AG04449 (cell line): ENCODE measurements around the gene SRL.

Experiments
- CTCF ChIA-PET: fragments of 350-600 bp; formaldehyde crosslinking; extraction: SDS; loops from one replicate; lab custom pipeline; 2021; ENCODE audit warnings: antibody characterized with exemption; lab: Yijun Ruan, JAX
- POLR2A ChIA-PET: fragments of 400-600, 350-600 bp; formaldehyde crosslinking; extraction: SDS; loops from one replicate; lab custom pipeline; 2020; ENCODE audit warnings: antibody characterized with exemption, inconsistent platforms; lab: Yijun Ruan, JAX
- DNase-seq: peaks from one replicate; pipeline ENCODE4 v3.0.0-alpha.2; 2010; ENCODE audit warnings: low read depth, low spot score
- H3K4me3 ChIP-seq: 2 replicates; pipeline ENCODE4 v1.5.1; 2011; ENCODE audit warnings: low read depth, mild to moderate bottlenecking, control low read depth, low read length
- TF ChIP-seq, protein P1 (sequence below): IDR thresholded peaks from one replicate; pipeline ENCODE4 v1.5.1; 2011; ENCODE audit warnings: mild to moderate bottlenecking, moderate library complexity, low read length, control low read depth, inconsistent platforms; ENCODE audit not compliant: insufficient read depth; ENCODE audit errors: missing control alignments

The SRL gene

DNA sequence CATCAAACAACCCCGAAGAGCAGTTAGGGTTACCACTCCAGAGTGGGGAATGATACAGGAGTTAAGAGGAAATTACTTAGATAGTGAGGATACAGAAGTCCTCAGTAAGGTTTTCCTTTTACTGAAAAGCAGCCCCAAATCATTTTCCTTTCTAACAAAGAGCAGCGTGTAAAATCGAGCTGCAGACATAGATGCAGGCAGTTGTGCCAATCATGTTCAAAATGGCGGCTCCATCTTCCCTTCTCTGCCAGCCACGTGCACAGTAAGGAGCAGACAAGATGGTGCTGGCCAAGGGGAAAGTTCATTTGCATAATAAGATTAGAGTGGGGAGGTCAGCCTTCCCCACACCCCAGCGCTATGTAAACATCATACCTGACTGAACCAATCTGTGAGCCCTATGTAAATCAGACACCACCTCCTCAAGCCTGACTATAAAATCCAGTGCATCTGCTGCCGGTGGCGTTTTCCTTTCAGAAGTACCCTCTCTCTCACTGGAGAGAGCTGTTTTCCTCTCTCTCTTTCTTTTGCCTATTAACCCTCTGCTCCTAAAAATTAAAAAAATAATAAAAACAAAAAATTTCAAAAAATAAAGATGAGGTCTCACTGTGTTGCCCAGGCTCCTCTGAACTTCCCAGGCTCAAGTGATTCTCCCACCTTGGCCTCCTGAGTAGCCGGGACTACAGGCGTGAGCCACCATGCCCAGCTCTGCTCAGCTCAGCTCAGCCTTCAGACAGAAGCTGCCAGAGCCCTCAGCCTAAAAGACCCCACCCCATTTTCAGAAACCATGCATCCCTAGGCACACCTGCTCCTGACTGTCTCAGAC, 2.6 kb upstream of the SRL start:
- no peak for DNase-seq
- POLR2A ChIA-PET: no interaction called here

DNA sequence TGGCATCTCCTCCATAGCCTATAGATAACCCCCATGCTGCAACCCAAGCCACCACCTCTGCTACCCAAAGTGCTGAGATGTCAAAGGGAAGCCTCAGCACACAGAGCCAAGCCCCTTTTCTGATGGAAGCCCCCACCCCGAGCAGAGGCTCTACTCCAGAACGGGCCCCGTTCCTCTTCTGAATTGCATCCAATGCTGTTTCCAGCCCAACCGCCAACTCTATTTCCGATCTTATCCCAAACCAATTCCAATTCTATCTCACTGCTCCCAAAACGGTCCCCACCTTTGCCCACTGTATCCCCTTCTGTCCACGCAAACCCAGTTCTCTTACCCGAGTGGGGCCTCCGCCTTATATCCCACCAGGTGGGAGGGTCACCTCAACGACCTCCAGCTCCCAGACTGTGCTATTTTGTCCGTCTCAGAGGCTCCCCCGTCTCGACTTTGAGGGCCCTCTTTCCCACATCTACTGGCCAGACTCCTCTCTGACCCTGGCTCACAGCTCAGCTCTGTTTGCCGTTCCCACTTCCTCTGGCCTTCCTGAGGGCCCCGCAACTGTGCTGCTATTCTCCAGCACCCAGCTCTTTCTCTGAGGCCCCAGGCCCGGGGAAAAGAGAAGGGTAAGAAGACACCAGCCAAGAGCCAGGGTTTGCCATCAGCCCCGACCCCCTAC, 487 bp downstream of the SRL start:
- CTCF ChIA-PET: interaction anchor here (6.1 kb wide), 1 partner anchor 11 kb away, joined by 39 read pairs; no protein-coding TSS in a partner anchor
- no peak overlapping the region for H3K4me3 ChIP-seq
- POLR2A ChIA-PET: no interaction called here
- no peak for DNase-seq
- TF ChIP-seq, protein P1, sequence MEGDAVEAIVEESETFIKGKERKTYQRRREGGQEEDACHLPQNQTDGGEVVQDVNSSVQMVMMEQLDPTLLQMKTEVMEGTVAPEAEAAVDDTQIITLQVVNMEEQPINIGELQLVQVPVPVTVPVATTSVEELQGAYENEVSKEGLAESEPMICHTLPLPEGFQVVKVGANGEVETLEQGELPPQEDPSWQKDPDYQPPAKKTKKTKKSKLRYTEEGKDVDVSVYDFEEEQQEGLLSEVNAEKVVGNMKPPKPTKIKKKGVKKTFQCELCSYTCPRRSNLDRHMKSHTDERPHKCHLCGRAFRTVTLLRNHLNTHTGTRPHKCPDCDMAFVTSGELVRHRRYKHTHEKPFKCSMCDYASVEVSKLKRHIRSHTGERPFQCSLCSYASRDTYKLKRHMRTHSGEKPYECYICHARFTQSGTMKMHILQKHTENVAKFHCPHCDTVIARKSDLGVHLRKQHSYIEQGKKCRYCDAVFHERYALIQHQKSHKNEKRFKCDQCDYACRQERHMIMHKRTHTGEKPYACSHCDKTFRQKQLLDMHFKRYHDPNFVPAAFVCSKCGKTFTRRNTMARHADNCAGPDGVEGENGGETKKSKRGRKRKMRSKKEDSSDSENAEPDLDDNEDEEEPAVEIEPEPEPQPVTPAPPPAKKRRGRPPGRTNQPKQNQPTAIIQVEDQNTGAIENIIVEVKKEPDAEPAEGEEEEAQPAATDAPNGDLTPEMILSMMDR: no peak

More for the DNA sequence above, 2.6 kb upstream of the SRL start:
- TF ChIP-seq, protein P1: no peak
- CTCF ChIA-PET: interaction anchor here (1.3 to 2.7 kb wide), 3 partner anchors 9 to 31 kb away, joined by 3 to 24 read pairs (median 3); no protein-coding TSS in a partner anchor
- H3K4me3 ChIP-seq: no peak overlapping the region

DNA sequence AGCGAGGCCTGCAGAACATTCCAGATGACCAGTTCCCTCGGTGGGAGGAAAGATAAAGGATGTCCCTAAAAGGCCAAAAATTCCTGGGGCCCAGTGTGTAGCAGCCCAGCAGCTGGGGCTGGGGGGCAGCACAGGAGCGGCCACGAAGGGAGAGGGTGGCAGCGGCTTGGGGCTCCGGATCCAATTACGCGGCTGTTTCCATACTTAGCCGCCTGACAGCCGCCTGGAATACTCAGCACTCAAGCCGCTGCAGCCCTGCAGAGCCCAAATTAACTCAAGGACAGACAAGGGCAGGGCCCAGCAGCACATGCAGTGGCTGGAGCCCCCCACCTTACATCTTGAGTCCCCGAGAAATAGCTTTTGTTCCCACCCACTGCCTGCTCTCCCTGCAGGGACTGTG, 1.3 kb downstream of the SRL start:
- ChIA-PET CTCF (interaction anchor here (6.1 kb wide), 1 partner anchor 12 kb away, joined by 39 read pairs; no protein-coding TSS in a partner anchor), POLR2A (no interaction called here)
- DNase-seq: no peak
- TF ChIP-seq, protein P1: no peak
- H3K4me3 ChIP-seq: no peak overlapping the region

DNA sequence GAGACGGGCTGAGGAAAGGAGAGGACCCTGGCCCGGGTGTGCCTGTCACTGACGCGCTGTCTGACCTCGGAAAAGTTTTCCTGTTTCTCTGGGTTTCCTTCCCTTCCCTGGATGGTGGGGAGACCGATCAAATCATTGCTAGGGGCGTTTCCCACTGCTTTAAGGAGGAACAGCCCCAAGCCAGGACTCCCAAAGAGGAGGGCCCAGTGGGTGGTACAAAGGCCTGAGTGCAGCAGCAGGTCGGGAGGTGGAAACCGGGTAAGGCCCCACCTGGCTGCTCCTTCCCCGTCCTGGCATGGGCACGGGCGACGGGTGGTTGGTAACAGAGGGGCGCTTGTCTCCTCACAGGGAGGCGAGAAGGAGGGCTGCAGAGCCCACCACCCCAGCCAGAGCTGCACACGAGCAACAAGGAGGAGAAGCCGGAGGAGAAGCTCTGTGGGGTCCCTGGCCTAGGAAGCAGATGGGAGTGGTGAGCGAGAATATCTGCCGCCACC, 2.2 kb downstream of the SRL start:
- ChIA-PET POLR2A (no interaction called here), CTCF (interaction anchor here (1.3 to 6.1 kb wide), 3 partner anchors 13 to 92 kb away, joined by 3 to 39 read pairs (median 5); no protein-coding TSS in a partner anchor)
- TF ChIP-seq, protein P1: no peak
- DNase-seq: no peak
- H3K4me3 ChIP-seq: no peak overlapping the region

DNA sequence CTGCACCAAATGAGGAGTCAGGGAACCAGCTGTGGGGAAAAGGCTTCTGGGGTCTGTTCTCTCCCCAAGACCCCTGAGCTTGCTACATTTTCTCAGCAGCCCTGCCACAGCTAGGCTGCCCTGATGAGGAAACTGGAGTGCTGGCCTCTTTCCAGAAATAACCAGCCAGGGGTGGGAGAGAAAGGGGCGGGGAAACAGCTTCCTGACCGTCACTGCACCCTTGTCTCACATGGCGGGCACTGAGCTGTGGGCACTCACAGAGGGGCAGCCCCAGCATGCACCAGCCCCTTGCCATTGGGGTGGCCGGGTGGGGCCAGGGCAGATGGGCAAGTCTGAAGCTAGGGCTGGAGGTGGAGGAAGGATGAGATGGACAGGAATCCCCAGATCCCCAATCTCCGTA, 2.9 kb downstream of the SRL start:
- no peak overlapping the region for H3K4me3 ChIP-seq
- TF ChIP-seq, protein P1: no peak
- CTCF ChIA-PET: interaction anchor here (1.0 to 6.1 kb wide), 4 partner anchors 14 to 93 kb away, joined by 3 to 39 read pairs (median 4); no protein-coding TSS in a partner anchor
- DNase-seq: no peak
- POLR2A ChIA-PET: no interaction called here

DNA sequence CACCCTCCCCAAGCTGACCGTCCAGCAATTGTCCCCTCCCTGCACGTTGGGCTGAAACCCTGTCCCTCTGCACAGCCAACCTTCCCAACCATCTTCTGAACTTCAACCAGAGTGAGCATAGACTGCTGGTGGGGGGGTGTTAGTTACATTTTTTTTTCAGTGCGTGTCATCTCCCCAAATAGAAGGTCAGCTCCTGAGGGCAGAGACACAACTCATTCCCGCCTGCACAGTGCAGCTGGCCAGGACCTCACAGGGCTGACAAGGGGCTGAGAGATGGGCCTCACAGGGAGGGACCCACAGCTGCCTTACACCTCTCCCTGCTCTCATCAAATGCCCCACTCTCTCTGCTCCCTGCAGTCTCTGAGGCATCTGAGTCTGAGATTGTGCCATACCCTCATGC, 8.4 kb downstream of the SRL start:
- CTCF ChIA-PET: interaction anchor here (2.0 kb wide), 1 partner anchor 34 kb away, joined by 10 read pairs; no protein-coding TSS in a partner anchor

More for the DNA sequence above, 8.4 kb downstream of the SRL start:
- TF ChIP-seq, protein P1: no peak
- no peak overlapping the region for H3K4me3 ChIP-seq
- POLR2A ChIA-PET: no interaction called here
- no peak for DNase-seq
